ENCODE measurements around the gene FBXW12.

The FBXW12 gene

DNA sequence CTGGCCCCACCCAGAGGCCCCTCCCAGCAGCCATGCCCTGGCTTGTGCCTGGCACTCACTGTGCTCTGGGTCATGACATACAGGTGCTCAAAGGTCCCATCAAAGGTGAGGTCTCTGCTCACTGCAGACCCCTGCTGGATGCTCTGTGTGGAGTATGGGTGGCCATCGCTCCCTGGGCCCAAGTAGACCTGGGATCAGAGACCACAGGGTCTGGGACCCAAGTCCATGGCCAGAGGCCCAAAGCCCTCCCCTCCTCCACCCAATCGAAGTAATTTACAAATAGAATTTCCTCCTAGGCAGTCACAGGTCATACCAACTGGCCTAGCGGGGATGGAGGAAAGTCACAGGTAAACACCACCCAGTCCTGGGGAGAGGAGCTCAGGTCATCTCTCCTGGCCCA is 50.3 kb downstream of the FBXW12 start:
- no peak for DNase-seq (ENCODE audit: low spot score)

DNA sequence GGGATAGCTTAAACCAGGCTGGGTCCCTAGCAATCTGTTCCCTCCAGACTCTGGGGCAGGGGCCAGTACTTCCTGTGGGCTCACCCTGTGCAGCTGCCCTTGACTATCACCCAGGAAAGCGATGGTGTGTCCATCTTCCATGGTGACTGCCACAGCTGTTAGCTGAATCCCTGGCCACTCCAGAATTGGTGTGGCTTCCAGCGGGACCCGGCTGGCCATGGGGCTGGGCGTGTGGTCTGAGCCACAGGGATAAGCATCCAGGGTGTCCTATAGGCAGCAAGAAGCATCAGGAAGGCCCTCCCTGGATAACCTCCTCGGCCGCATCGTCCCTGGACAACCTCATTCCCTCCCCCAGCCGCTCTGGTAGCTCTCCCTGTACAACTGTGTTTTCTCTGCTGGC is 50.7 kb downstream of the FBXW12 start:
- DNase-seq (ENCODE audit: low spot score), result no peak

DNA sequence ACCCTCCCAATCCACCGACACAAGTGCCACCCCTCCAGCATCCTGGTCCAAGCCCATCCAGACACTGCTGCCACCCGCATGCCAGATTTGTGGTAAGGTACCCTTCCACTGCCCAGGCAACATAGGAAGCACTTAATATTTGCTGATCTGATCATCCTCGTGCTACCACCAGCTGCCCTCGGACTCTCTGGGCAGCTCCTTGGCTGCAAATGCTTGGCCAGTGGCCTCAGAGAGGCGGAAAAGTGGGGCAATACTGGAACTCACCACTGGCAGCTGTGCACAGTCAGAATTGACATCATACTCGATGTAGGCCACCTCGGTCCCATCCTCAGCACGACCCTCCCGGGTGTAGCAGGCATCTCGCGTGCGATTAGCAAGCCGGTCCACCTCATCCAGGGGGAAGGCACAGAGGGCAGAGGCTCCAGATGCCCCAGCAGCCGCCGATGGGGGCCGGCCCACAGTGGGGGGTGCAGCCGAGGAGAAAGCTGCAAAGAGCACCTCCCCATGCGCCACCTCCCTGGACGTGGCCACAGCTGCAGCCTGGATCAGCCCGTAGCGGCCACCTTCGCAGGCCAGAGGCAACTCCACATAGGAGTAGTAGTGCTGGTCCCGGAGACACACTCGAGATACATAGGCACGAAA is 51.3 kb downstream of the FBXW12 start:
- no peak for DNase-seq (ENCODE audit: low spot score)

DNA sequence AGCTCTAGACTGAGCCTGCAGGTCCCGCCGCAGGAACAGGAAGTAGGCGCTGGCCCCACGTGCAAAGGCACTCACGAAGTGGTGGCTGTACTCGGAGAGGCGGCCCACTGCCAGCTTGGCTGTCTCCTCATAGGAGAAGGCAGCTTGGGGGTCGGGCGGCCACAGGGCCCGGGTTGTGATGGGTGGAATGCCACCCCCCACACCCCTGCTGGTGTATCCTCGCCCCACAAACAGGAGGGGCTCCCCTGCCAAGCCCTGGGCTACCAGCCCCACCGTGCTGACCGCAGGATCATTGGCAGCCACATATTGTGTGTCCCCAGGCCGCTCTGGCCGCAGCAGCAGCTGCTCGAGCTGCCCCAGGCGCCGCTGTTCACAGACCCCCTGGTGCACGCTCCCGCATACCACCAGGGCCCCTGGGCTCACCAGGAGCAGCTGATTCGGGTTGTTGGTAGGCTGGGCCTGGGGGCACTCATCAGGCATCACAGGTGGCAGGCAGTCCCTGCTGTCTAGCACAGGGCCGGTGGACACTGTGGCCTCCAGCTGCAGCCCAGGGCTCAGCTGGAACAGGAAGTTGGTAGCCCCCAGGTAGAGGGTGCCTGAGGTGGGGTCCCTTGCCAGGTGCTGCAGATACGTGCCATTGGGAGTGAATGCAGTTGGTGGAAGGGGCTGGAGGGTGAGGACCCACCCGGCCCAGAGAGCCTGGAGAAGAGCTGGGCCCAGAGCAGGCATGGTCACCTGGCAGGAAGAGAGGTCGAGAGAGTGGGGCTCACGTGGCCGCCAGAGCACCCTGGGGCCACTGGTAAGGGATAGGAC is 52.1 kb downstream of the FBXW12 start:
- no peak for DNase-seq (ENCODE audit: low spot score)

DNA sequence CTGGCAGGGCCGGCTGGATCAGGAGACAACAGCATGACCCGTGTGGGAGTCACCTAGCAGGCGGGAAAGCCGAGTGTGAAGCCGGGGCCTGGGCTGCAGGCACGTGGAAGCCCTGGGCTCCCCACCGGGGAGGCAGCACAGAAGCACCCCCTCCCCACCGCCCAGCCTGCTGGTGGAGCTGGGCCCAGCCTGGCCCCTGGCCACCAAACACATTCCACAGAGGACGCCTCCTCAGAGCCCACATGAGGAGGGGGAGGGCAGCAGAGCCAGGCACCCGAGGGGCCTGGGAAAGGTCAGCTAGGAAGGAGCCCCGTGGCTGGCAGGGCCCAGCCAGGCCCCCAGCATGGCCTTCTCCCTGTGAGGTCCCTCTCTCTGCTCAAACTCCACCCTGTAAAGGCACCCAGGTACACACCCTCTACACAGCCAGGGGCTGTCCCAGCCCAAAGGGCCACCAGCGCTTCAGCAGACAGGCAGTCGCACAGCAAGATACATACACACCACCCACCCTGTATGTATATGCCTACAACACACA is 53.3 kb downstream of the FBXW12 start:
- no peak for DNase-seq (ENCODE audit: low spot score)

DNA sequence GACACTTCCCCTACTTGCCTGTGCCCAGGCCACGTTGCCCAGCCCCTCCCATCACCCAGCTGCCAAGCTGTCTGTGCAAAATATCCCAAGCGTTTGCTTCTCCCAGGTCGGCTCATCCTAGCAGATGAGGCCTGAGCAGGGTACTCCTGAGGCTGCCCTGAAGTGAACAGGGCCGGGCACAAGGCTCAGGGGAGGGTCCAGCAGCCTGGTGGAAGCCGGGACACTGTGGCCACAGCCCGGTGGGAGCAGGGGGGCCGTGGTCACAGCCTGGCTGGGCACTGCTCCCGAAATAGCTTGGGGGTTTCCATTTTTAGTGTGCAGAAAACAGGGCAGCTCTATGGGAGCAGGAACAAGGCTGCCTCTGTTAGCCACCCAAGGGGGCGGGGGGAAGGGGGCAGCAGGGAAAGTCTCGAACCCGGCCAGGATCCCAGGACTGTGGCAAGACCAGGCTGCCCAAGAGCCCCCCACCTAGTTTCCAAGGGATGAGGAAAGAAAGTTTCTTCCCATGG is 54.4 kb downstream of the FBXW12 start:
- DNase-seq (ENCODE audit: low spot score), result no peak

DNA sequence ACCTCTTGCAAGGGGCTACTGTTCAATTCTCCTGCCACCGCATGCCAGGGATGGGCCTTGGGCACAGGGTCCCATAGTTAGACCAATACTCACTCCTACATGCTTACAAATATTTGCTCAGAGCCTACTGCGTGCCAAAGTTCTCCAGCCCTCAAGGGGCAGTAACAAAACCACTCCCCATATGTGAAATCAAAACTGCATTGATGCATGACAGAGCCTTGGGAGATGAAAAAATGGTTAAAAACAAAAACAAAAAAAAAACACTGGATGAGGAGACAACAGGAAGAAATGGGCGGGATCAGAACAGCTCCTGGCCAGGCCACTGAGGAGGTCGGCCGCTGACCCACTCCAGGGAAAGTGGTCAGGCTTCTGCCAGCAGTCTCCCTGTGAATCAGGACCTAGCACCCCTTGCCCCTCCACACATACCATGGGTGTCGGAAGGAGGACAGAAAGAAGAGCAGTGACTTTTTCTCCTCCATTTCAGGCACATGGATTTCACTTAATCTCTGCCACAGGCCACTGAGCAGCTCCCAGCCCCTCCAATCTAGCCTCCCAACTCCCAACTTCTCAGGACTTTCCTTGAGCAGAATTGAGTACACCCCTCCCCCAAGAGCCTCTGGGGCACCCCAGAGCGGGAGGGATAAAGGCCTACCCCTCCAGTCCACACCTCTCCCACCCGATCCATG is 55.1 kb downstream of the FBXW12 start:
- no peak for DNase-seq (ENCODE audit: low spot score)

DNA sequence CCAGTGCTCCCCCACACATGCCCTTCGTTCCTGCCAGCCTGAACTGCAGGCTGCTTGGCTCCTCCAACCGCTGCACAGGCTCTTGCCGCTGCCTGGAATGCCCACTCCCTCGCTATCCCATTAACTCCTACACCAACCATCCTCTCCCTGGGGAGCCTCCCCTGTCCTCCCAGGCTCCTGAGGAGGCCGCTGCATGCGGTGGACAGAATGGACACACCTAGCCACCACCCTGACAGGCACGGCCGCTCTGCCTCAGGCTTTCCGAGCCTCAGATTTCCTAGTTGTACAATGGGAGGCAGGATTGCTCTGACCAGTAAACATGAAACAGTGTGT is 55.6 kb downstream of the FBXW12 start:
- DNase-seq (ENCODE audit: low spot score), result no peak

DNA sequence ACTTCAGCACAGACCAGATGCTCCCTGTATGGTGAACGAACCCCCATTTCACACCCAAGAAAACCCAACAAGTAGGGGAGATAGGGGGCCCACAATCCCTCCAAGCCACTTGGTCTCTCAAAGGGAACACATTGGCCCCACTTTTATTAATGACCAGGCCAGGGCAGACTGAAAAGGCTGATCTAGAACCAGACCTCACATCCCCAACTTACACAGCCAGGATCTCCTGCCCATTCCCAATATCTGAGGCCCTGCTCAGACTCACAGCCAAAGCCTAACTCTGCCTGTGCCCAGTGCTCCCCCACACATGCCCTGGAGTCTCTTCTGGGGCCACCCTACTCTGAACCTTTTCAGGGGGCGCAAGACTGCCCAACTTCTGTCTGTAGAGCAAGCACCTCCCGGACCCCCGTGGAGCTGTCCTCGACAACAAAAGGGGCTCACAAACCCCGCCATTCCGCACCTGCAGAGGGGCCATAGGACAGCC is 56.1 kb downstream of the FBXW12 start:
- DNase-seq (ENCODE audit: low spot score), result no peak

DNA sequence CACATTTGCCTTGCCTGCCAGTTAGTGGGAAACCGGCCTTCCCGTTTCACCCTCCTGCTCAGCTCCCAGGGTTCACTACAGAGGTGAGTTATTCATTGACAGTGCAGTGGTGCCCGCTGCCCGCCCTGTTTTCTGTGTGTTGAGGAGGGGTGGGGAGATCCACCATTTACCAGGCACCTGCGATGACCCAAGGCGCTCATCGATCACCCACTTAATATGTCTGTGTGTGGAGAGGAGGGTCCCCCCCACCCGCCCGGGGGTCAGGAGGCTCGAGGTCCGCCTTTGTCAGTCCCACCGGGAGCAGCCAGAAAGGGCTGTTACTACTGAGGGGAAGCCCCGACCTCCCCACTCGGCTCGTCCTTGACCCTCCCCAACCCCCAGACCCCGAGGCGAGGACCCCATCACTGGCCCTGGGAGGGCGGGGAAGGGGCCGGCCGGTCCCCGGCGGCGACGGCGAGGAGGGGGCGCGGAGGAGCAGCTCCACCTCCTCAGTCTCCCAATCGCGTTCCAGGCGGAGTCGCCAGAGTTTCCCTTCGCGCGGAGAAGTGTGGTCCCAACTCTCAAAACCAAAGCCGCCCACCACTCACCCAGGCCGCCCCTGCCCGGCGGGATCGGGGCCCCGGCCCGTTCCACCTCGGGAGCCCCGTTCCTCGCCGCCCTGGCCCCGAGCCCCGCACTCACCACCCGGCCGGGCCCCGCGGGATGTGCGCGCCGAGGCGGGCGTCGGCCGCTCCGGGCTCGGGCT is 56.7 kb downstream of the FBXW12 start:
- peak; percentile 55 for DNase-seq (ENCODE audit: low spot score)

DNA sequence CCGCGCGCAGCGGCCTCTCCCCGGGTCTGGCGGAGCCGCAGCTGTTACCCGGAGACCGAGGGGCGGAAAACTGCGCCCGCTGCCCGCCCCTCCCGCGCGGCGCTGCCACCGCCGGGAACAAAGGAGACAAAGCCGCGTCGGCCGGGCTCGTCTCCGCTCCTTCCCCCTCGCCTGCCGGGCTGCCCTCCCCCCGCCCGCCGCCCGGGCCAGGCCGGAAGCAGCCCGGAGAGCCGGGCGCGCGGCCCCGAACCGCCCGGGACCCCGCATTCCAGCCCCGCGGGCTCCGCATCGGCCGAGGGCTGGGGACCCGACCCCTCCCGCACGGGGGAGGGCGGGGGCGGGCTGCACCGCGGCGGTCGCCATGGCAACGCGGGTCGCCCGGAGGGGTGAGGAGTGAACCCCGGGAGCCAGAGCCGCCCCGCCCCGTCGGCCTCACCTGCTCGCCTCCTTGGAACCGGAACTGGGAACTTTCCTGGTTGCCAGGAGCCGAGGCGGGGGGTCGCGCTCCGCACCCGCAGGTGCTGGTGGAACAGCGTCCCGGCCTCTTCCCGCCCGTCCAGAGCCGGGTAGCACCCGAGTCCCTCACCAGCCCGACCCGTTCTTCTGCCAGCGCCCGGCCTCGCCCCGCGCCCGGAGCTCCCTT is 57.4 kb downstream of the FBXW12 start:
- peak; percentile 70 for DNase-seq (ENCODE audit: low spot score)

DNA sequence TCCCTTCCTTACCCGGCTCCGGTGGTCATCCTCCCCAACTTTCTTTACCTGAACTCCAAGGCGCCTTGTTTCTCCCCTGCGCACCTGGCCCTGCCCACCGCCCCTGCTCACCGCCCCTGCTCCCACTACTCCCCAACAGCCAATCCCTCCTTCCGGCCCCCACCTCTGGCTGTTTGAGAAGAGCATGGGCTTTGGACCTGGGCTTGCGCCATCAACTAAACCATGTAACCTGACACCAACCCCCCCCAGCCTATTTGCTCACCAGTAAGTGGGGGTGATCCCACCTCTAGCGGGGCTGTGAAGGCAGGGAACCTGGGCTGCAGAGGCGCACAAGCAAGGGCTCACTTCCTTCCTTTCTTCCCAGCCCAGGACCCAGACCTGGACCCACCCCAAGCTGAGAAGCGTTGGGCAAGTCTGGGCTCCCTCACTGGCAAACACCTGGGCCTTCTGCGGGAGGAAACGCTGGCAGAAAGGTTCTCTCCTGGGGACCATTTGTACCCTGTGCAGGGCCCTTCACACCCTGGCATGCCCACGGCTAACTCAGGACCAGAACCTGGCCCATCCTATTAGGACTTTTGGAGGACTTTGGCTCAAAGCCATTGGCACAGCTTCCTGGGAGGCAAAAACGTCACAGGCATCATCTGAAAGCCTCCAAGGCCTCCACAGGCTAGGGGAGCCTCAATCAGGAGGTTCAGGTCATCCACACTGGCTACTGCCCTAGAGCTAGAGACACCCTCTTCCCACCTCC is 58.1 kb downstream of the FBXW12 start, which contains the start of gene PLXNB1:
Gene PLXNB1, minus strand, starts transcription at position 127 of the 748 bp plus-strand sequence. CDS start 5,475 bp downstream, outside the sequence.
- peak; percentile 64 for DNase-seq (ENCODE audit: low spot score)

DNA sequence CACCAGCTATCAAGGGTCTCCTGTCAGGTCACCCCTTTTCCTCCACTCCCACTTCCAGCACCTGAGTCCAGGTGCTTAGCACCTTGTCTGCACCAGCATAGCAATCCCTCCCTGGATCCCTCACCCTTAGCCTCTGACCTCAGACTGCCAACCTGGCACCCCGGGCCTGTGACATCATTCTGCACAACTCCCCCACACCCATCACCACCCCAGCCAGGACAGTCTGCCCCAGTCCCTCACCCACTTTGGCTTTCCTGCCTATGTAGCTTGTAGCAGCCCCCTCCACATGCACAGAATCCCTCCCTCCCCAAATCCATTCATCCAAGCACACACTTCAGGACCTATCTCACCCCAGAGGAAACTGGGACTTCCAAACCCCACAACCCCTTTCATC is 58.7 kb downstream of the FBXW12 start:
- DNase-seq (ENCODE audit: low spot score), result no peak

DNA sequence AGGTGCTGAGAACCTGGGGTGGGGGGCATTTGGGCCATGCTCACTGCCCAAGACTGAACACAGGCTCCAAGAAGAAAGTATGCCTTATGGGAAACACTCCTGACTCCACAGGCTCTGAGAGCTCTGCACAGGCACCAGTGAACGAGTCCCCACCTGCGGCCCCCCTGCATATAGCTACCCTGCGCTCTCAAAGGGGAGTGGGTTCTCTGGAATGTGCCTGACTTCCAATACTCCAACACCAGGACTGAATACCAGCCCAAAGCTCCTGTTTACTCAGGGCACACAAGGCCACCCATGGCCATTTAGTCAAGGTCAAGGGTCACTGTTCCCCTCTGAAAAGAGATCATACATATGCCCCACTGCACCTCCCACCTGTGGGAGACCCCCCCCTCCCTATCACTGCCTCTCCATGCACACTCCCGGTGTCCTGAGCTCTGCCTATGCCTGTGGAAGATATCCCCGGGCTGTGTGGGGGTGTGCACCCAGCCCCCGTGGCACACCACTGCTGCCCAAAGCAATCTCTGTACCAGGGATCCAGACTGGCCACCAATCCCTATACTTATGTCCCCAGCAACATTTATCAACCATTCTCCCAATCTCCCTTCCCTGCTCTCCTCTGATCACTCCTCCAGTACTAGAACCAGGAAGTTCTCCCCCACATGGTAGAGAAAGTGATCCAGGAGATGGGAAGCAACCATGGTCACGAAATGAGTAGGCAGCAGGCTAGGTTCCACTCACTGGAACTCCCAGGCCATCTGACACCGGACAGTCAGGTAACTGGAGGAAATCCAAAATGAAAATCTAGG is 59.4 kb downstream of the FBXW12 start:
- no peak for DNase-seq (ENCODE audit: low spot score)

DNA sequence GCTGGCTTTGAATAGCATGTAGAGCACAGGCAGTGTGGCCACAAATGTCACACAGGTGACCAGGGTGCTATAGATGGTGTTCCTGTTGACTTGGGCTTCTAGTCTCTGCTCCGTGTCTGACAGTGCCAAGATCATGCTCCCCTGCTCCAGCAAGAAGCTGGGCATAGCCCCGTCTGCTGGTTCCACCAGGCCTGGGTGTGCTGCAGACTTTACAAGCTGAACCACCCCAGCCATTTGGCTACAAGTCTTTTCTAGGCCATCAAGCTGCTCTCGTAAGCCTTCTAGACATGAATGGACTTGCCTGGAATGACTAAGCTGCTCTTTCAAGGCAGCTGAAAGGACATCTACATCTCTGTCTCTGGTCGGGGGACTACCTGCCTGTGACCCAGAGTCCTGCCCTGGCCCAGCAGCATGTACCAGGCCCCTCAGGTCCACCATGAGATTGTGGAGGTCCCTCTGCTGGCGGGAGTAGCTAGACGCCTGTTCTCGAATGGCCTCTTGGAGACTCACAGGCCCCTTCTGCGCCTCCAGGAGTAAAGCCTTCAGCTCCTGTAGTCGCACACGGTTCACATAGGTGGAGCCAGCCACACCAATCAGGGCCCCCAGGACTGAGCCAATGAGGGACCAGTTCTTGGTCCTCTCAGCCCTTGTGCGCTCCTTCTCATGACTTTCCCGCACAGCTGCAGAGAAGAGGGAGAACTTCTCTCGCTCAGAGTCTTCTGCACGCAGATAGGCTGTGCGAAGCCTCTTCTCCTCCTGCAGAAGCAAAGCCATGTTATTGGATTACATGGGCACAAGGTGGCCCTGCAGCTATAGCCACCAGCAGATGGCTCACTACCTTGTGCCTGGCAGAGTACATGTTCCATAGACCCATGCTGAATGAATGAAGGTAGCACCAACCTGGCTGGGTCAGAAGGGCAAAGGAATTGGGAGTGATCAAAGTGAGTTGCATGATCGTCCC is 60.7 kb downstream of the FBXW12 start:
- DNase-seq (ENCODE audit: low spot score), result peak; percentile 15

DNA sequence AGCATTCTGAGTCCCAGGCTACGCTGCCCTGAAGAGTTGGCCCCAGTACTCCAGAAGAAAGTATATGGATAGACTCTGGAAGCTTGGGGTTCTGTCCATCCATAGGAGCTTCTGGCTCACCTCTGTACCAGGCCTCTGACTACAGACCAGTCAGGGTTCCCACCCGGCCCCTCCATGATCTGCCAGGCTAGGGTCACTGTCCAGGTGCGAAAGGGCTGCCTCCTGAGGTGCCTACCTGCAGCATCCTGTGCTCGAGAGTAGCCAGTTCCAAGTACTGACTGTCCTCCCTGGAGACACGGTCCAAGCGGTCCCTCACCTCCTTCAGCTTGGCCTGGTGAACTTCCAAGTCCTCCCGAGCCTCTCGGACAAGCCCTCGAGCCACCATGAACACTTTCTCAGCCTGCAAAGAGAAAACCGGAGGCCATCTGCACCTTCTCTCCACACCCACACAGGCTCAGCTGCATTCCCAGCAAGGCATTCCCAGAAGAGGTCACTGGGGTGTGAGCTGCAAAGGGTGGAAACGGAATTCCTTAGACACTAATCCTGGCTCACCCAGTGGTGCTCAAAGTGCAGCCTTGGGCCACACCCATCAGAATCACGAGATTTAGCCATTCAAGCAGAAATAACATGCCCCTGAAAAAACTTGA is 61.6 kb downstream of the FBXW12 start:
- DNase-seq (ENCODE audit: low spot score), result peak; percentile 90

DNA sequence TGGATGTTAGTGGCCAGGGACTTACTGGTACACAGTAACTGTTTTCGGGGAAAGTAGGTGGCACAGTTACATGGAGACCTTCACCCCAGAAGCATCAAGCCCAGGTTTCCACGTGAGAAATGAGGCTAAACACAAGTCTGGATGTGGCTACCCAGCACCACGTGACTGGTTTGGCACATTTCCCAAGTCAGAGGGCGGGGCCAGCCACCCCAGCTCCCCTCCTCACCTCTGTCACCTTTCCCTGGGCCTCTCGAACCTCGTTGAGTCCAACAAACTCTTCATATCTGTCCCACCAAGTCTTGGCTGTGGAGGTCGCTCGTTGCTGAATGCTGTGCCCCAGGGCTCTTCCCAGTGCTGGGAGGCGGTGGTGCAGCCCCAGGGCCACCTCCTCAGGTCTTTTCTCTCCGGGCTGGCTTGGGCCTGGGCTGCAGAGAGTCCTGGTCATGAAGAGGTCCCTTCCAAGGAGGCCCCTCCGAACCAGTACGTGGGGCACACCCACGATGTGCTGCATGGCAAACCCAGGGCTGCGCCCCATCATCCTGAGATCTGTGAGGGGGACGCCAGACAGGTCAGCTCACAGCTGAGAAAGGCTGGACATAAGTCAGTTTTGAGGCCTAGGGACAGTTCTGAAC is 62.7 kb downstream of the FBXW12 start:
- DNase-seq (ENCODE audit: low spot score), result peak; percentile 25

DNA sequence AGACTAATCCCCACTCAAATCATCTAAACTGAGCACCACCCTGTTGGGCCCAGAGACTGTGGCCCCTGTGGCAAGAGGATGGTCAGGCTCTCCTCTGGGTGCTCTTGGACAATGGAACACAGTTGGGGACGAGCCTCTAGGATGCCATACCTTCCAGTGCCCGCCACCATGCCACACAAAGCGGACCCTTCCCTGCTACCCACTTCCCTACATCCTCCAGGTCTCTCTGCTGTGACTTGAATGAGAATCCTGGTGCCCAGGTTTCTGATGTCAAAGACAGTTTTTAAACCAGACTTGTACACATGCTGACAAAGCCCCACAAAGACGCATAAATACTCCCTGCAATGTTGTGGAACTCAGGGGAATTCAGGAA is 63.2 kb downstream of the FBXW12 start:
- no peak for DNase-seq (ENCODE audit: low spot score)
